HG02970 (cell line): ENCODE measurements around the gene TMEM17.

ENCODE experiments used
- ATAC-seq: cut with Tn5 transposase; IDR thresholded peaks from one replicate; pipeline ENCODE4 v1.9.1; 2021; ENCODE audit warnings: mild to moderate bottlenecking, moderate library complexity, moderate number of reproducible peaks; ENCODE audit not compliant: unreplicated experiment, low FRiP score

TMEM17 gene

DNA sequence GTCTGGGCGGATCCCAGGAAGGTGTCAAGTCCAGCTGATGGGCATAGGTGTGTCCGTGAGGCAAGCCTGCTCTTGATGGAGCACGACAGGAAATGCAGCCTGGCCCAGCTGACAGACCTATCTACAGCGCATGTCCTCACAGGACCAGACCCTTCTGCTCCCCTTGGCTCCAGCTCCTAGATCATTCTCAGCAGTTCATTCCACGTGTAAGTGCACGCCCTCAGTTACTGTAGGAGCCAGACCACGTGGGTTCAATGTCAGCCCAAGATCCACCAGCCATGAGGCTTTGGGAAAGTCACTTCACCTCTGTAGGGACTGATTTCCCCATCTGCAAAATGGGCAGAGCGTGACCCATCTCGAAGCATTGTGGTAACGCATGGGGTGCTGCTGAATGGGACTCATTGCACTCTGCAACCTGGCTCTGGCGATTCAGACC lies 47.8 kb downstream of the TMEM17 start:
- ATAC-seq: no peak

DNA sequence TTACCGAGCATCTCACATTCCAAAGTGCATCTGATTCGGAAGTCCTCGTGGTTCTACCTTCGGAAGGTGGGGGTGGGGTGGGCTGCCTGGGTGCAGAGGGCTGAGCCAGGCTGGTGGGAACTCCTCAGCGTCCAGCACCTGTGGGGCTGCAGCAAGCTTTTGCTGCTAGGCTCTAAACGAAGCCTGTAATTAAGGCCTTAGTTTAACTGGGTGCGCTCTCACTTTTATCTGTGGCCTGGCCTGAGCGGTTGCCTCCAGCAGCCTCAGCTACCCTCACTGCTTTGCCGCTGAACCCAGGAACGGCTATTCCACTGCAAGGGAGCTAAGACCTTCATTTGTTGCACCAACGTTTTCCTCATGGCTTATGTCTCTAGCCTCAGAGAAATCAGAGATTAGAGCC lies 48.4 kb downstream of the TMEM17 start:
- ATAC-seq: no peak

GRCh38 chr2:62456721-62457539 lies 49.1 kb downstream of the TMEM17 start:
- ATAC-seq: peak; percentile 66

DNA sequence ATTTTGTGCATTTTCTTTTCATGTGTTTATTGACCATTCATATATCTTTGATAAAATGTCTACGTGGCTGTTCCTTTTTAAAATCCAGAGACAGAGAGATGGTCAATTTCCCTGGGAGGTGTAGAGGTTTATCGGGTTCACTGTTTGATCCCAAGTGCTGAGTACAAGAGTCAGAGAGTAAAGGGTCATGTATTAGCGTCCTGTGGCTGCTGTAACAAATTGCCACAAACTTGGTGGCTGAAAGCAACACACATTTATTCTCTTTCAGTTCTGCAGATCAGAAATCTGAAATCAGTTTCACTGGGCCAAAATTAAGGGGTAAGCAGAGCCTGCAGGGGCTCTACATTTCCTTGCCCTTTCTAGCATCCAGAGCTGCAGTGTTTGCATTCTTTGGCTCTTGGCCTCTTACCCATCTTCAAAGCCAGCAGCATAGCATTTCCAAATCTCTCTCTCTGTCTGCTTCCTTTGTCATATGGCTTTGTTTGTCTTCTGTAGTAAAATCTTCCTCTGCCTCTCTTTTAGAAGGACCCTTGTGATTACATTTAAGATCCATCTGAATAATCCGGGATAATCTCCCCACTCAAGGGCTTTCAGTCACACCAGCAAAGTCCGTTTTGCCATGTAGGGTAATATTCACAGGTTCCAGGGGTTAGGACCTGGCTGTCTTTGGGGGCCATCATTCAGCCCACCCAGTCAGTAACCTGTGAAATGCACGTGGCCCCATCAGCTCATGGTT lies 49.9 kb downstream of the TMEM17 start:
- ATAC-seq: no peak

GRCh38 chr2:62453955-62454354 lies 52.0 kb downstream of the TMEM17 start:
- no peak for ATAC-seq

DNA sequence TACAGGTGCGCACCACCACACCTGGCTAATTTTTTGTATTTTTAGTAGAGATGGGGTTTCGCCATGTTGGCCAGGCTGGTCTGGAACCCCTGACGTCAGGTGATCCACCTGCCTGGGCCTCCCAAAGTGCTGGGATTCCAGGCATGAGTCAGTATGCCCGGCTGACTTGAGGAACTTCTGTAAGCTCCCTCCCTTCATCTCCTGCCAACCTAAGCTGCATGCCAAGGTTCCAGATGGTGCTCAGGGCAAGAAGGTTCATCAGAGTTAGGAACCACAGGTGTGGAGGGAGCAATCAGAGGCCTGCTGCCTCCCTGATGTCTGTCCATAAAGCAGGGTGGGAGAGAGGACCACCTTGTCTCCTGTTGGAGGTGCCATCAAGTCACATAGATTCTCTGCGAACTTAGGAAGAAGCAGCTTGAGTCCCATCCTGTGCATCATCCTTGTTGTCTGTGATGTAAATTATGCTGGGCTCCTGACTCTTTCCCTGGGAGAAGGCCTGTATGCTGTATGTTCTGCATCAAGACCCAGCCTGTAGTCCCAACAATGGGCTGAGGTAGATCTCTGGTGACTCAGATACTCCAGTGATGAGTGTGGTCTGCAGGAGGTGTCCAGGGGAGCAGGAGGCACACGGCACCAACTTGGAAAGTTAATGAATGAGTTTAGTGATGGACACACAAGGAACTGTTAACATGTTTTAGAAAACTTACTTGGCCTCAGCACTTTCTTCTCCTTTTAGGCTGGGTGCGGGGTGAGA lies 53.1 kb downstream of the TMEM17 start:
- ATAC-seq: no peak

DNA sequence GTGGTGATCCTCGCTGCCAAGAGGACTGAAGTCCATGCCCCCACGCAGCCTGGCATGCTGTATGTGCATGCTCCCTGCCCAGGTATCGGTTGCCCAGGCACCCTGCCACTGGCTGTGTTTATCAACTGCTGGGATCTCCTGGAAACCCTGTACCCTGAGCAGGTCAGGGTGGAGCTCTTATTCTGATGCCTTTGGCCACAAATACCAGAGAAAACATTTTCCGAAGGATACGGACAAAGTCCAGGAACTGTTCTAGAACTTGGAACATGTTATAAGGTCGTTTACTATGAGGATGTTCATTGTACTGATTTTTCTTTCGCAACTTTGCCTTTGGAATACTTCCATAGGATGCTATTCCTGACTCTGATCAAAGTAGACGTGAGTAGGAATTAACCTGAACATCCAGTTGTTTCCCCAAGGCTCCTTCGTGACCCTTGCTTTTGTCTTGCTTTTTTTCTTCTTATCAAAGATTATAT lies 55.2 kb downstream of the TMEM17 start:
- no peak for ATAC-seq
